ENCODE data around the gene SUFU. TPM values are rescaled to one million over a fixed set of nuclear protein-coding genes. Genes with fewer than 3 reads are reported as not detected.

The SUFU gene
- total RNA-seq, 1 experiment from 2014 or later: 13.1 TPM

Other genes with a start within 250 kb of the SUFU start
- 24.6 to 28.0 TPM (median 27.6 TPM) in 3 replicates for gene NFKB2, start 108.3 kb upstream of the SUFU start, total RNA-seq (2021)
- gene PSD, start 85.2 kb upstream of the SUFU start, total RNA-seq (2021): 10.2 to 12.5 TPM (median 10.4 TPM) in 3 replicates
- 21.6 to 24.6 TPM (median 23.2 TPM) in 3 replicates for gene FBXL15, start 83.1 kb upstream of the SUFU start, total RNA-seq (2021)
- gene CUEDC2, start 71.4 kb upstream of the SUFU start, total RNA-seq (2021): 40.2 to 69.0 TPM (median 65.8 TPM) in 3 replicates
- 0.57 to 0.96 TPM (median 0.87 TPM) in 3 replicates for gene C10orf95, start 52.4 kb upstream of the SUFU start, total RNA-seq (2021)
- gene ACTR1A, start 1.3 kb upstream of the SUFU start, total RNA-seq (2021): 93.3 to 94.6 TPM (median 93.6 TPM) in 3 replicates
- gene TRIM8, start 140.5 kb downstream of the SUFU start, total RNA-seq (2021): 36.3 to 40.3 TPM (median 36.8 TPM) in 3 replicates
- gene ARL3, start 210.4 kb downstream of the SUFU start, total RNA-seq (2021): 13.3 to 16.1 TPM (median 15.6 TPM) in 3 replicates
- 15.7 to 21.2 TPM (median 15.9 TPM) in 3 replicates for gene SFXN2, start 210.7 kb downstream of the SUFU start, total RNA-seq (2021)
- gene WBP1L, start 240.0 kb downstream of the SUFU start, total RNA-seq (2021): 25.9 to 26.8 TPM (median 26.4 TPM) in 3 replicates